HG02884 (cell line): ENCODE results near the gene STAC.

ENCODE experiments used
- ATAC-seq: cut with Tn5 transposase; IDR thresholded peaks from one replicate; pipeline ENCODE4 v1.9.1; 2021; ENCODE audit warnings: mild to moderate bottlenecking, moderate library complexity; ENCODE audit not compliant: unreplicated experiment

Gene STAC

DNA sequence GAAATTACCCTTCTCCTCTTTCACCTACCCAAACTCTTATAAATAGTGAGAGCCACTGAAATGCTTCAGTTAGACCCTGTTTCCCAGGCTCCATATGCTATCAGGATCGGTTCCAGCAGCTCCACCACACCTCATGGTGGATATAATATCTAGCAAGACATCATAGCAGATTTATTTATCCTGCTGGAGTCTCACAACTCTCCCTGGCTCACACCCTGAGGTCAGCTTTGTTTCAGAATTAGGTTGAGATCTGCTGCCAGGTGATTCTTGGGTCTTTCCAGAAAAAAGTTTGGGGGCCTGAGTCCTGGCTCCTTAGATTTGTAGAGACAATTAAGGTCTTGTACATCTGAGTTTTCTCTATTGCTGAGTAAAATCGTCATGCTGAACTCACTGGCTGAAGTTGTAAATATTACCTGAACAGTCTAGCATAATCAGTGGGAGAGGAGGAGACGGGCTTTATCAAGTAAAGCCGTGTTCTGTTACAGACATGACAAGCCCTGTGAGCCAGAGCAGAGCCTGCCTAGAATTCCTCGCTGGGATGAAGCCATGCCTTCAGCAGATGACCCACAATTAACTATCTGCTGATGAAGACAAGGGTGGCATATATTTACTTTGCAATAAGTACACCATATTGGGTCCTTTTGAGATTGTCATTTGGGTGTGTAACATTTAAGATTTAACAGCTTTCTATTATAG is 131.6 kb downstream of the STAC start:
- no peak for ATAC-seq

DNA sequence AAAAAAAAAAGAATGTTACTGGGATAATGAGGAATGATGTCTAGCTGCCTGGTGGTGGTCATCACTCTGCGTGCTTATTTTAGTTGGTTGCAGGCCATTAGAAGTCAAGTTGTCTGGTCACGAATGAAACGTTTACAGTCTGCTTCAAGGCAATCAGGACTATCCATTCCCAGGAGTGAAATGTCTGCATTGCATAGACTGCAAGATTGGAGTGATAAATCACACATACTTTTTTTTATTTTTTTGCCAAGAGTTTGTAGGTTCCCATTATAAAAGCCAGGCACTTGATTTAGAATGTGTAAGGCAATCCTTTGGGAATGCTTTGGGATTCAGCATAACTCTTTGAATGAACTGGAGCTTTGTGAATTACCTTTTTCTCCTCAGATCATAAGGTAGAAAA is 132.3 kb downstream of the STAC start:
- ATAC-seq: no peak

- no peak for ATAC-seq
These were observed 133.9 kb downstream of the STAC start for GRCh38 chr3:36514171-36514570.

- ATAC-seq: no peak
These were observed 139.4 kb downstream of the STAC start for GRCh38 chr3:36519682-36520081.

DNA sequence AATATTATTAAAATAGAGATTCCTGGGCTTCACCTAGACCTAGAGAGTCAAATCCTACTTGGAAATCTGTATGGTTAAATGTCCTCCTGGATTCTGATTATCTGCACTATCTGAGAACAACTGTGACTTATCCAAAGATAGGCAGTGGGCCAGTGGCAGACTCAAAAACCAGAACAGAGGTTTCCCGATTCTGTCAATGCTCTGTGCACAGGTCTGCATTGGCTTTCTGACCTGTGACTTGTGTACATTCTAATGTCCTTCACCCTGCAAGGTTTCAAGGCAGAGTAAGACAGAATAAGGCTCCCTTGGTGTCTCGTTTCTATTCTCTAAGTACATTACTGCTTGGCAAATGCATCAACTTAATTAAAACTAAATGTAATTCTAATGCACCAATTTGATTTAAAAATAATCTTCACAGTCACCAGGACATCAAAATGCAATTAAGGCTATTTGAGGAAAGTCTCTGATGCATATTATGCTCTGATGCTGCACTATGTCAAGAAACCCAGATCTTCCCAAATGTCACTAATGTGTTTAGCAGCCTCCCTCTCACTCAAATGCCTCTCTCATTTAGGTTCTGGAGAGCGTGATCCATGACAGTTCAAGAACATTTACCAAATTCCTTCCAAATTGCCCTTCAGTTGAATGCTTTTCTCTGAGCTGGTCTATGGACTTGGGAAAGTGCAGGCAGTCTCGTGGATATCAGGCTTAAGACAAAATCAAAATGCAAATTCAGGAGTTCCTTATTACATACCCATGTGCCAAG is 140.1 kb downstream of the STAC start:
- ATAC-seq: no peak

GRCh38 chr3:36521007-36521379 is 140.7 kb downstream of the STAC start:
- ATAC-seq: no peak

DNA sequence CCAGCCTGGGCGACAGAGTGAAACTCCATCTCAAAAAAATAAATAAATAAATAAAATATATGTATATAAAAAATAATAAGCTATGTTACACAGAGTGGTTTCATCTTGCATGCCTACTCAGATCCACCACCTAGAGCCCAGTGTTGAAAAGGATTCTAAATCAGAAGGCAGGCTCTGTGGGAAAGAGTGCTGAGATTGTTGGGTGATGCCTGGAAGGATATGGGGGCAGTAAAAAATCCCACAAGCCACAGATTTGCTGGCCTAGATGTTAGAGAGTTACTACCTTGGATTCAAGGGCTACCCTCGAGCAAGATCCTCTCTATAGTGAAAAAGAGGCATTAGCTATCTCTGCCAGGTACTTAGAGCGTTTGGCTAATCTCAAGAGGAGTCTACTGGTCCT is 144.3 kb downstream of the STAC start:
- ATAC-seq: no peak

- no peak for ATAC-seq
These were observed 145.0 kb downstream of the STAC start for GRCh38 chr3:36525115-36525801.

DNA sequence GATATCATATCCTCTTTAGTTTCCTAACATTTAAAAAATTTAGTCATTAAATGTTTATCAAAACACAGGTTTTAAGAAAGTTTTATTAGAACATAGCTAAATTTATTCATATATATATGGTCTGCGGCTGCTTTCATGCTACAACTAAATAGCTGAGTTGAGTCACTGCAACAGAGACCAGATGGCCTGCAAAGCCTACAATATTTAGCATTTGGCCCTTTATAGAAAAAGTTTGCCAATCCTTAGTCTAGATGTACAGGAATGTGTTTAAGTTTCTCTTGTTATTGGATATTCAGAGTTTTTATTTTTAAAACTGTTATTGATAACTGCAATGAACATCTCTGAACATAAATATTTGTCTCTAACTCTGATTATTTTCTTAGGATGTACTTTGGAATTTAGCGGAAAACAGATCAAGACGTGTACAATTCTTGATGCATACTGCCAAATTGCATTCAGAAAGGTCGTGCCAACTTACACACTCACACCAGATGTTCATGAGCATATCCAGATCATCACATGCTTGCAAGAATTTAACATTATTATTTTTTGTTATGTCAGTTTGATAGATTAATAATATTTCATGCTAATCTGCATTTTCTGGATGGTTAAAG is 157.9 kb downstream of the STAC start:
- no peak for ATAC-seq

GRCh38 chr3:36540888-36541518 is 160.7 kb downstream of the STAC start:
- ATAC-seq: no peak

- ATAC-seq: no peak
These were observed 161.9 kb downstream of the STAC start for GRCh38 chr3:36542186-36542585.

DNA sequence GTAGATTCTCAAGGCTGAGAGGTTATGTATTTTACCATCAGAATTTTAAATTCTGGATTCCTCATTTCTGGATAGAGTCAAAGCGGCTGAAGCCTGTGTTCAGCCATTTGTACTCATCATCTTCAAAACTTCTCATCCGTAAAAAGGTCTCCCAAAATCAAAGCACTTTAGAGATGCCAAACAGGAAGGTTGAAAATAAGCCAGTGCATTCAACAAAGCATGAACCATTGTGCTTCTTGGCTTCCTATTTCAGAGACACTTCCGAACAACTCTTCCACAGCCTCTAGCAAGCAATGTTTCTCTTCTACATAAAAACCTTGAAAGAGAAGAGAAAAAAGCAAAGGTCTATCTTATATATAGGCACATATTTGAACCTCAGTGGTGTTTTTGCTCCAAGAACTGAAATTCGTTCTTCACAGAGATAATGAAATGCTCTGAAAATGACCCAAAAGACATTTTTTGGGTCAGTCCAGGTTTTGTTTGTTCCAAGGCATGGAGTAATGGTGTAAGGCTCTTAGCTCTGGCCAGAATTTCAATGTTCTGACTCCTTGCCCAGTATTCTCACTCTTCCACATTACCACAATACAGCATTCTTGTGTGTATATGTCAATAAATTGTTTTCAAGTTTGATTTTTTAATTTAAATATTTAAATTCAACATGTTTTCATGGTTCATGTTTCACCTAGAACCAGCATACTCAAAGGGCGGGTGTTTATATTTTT is 163.1 kb downstream of the STAC start:
- no peak for ATAC-seq

DNA sequence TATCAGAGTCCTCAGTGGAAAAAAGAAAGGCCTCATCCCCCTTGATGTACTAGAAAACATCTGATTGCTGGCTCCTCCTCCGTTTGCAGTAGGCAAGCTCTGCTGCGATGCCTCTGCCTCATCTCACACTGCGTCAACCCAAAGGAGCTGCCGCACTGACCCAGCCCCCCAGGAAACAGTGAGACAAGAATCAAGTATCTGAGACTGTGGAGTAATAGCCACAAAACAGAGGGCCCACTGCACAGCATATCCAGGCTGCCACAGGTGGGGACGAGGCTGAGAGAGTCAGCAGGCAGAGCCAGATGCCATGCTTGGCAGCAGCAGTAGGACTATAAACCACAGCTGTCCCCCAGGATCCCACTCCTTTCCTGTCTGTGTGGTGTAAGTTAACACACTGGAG is 165.9 kb downstream of the STAC start:
- ATAC-seq: no peak

DNA sequence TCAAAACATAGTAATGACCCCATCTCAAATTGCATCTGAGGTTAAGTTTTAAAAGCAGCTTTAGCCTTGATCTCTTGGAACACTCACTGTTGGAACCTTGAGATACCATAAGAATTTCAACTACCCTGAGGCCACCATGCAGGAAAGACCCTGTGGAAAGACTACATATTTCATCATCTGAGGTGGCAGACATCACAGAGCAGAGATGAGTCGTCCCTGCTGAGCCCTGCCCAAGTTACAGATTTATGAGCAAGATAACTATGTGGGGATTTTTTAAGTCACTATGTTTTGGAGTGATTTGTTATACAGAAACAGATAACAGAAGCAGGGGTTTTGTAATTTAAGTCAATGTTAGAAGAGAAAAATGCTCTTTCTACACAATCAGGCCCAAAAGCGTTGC is 168.4 kb downstream of the STAC start:
- no peak for ATAC-seq

- ATAC-seq: peak; percentile 83
These were observed 176.9 kb downstream of the STAC start for GRCh38 chr3:36557021-36557707.

DNA sequence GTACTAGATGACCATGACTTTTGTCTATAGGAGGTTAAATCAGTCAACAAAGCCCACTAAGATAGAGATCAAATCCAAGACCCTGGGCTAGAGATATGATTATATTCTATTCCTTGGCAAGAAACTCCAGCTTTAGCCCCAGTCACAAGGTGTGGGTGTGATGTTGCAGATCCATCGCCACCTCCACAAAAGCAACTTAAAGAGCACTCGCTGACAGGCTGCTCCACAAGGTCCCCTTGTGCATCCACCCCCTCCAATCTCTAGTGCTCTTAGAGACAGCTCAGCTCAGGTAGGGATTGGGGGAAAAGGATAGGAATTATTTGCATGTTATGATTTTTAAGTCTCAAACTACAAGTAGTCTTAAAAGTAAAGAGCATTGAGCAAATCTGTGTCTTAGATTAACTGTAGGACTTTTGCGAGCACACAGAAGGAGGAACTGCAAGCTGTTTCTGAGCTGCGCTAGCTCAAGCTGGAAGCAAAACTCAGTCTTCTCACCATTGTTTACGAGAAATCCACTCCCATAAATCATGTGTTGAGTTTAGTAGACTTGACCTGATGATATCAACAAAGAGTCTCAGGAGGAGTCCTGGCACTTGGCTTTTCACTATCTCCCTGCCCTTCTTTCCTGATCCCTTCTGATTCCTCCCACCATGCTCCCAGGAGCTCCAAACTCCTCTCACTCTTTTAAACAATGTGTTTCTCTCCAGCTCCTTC is 177.6 kb downstream of the STAC start:
- no peak for ATAC-seq

DNA sequence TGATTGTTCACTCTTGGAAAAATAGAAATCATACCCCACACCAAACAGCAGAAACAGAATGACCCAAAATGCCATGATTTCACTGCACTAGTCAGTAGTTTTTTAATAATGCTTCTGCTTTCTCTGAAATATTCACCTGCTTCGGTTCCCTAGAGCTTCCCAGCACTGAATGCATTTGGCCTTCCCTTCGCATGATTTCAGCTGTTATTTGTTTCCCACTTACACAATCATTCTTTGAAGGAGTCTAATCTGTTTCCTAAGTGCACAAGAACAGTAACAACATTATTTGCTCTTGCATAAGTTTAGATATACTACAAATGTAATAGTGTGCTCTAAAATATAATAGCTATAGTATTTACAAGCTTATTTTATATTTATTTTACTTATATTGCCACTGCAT is 178.7 kb downstream of the STAC start:
- ATAC-seq: no peak

DNA sequence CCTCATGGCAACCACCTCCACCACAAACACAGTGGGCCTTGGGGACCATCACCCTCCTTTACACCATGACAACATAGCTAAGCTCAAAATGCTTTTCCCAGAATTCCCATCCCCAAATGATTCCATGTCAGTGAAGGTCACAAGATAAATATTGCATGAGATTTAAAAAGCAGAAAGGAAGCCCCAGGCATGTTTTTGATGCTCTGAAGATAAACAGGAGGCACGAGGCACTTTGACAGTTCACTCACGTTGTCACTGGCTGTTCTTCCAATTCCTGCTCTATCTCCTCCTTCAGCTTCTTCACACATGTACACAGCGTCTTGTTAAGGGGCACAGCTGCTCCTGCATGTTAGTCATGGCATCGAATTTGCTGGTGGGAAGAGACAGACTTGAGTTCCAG is 180.4 kb downstream of the STAC start:
- ATAC-seq: no peak

GRCh38 chr3:36561601-36562000 is 181.3 kb downstream of the STAC start:
- ATAC-seq: no peak
